Measurements from ENCODE around the gene ABCA6.

The ABCA6 gene

GRCh38 chr17:69064476-69064875 lies 77.2 kb downstream of the ABCA6 start:
- Mint-ChIP-seq H3K36me3 (ENCODE audit: insufficient read depth) (no peaks in the 10 kb centered on the region), H3K9me3 (no peaks in the 10 kb centered on the region), H3K27ac (ENCODE audit: low read depth) (no peak overlapping the region), H3K27me3 (peaks cover 32% of the 10 kb centered on the region), H3K4me3 (no peak overlapping the region), H3K4me1 (no peaks in the 10 kb centered on the region)
- ATAC-seq (replicated peaks; ENCODE audit: extremely low read depth, poor library complexity, severe bottlenecking) (no peak), DNase-seq (ENCODE audit: low spot score in 2 of 2) (no peak)

- Mint-ChIP-seq H3K4me3 (no peak overlapping the region), H3K27me3 (peaks cover 32% of the 10 kb centered on the region), H3K9me3 (no peaks in the 10 kb centered on the region), H3K36me3 (ENCODE audit: insufficient read depth) (no peaks in the 10 kb centered on the region), H3K27ac (ENCODE audit: low read depth) (no peak overlapping the region), H3K4me1 (no peaks in the 10 kb centered on the region)
- no peak for DNase-seq (ENCODE audit: low spot score in 2 of 2)
- ATAC-seq (replicated peaks; ENCODE audit: extremely low read depth, poor library complexity, severe bottlenecking) = no peak
Observed at GRCh38 chr17:69064001-69064400, 77.7 kb downstream of the ABCA6 start.

GRCh38 chr17:69062860-69063581 lies 78.7 kb downstream of the ABCA6 start:
- Mint-ChIP-seq H3K27ac (ENCODE audit: low read depth) (no peak overlapping the region), H3K4me1 (no peaks in the 10 kb centered on the region), H3K4me3 (no peak overlapping the region), H3K36me3 (ENCODE audit: insufficient read depth) (no peaks in the 10 kb centered on the region), H3K27me3 (peaks cover 32% of the 10 kb centered on the region), H3K9me3 (no peaks in the 10 kb centered on the region)
- ATAC-seq (replicated peaks; ENCODE audit: extremely low read depth, poor library complexity, severe bottlenecking) (no peak), DNase-seq (ENCODE audit: low spot score in 2 of 2) (no peak)

- Mint-ChIP-seq H3K36me3 (ENCODE audit: insufficient read depth) (no peaks in the 10 kb centered on the region), H3K4me3 (no peak overlapping the region), H3K27ac (ENCODE audit: low read depth) (no peak overlapping the region), H3K27me3 (peaks cover 32% of the 10 kb centered on the region), H3K4me1 (no peaks in the 10 kb centered on the region), H3K9me3 (peaks cover under 1% of the 10 kb centered on the region)
- no peak for DNase-seq (ENCODE audit: low spot score in 2 of 2)
- no peak for ATAC-seq (replicated peaks; ENCODE audit: extremely low read depth, poor library complexity, severe bottlenecking)
Observed at GRCh38 chr17:69061721-69062556, 79.8 kb downstream of the ABCA6 start.

- Mint-ChIP-seq H3K27ac (ENCODE audit: low read depth) (no peak within 1 kb of the TSS), H3K36me3 (ENCODE audit: insufficient read depth) (no peaks in the 10 kb centered on the region), H3K27me3 (peaks cover 32% of the 10 kb centered on the region), H3K4me3 (no peak within 1 kb of the TSS), H3K9me3 (peaks cover 7% of the 10 kb centered on the region), H3K4me1 (no peaks in the 10 kb centered on the region)
- DNase-seq (ENCODE audit: low spot score in 2 of 2) (no peak), ATAC-seq (replicated peaks; ENCODE audit: extremely low read depth, poor library complexity, severe bottlenecking) (no peak)
Observed at GRCh38 chr17:69060822-69061221, 80.9 kb downstream of the ABCA6 start, which contains the start of gene ABCA9. Gene ABCA9, minus strand, starts transcription at chr17:69060927. Its CDS starts 9,801 bp downstream, at chr17:69051126.

GRCh38 chr17:69059458-69060175 lies 82.1 kb downstream of the ABCA6 start:
- ATAC-seq (replicated peaks; ENCODE audit: extremely low read depth, poor library complexity, severe bottlenecking) = no peak
- no peak overlapping the region for H3K27ac Mint-ChIP-seq (ENCODE audit: low read depth)

GRCh38 chr17:69058165-69058564 lies 83.5 kb downstream of the ABCA6 start:
- Mint-ChIP-seq H3K4me1 (no peaks in the 10 kb centered on the region), H3K9me3 (peaks cover 12% of the 10 kb centered on the region), H3K27ac (ENCODE audit: low read depth) (no peak overlapping the region), H3K36me3 (ENCODE audit: insufficient read depth) (no peaks in the 10 kb centered on the region), H3K4me3 (no peak overlapping the region), H3K27me3 (peaks cover 24% of the 10 kb centered on the region)
- no peak for DNase-seq (ENCODE audit: low spot score in 2 of 2)
- ATAC-seq (replicated peaks; ENCODE audit: extremely low read depth, poor library complexity, severe bottlenecking) = no peak

More at GRCh38 chr17:69059458-69060175, 82.1 kb downstream of the ABCA6 start:
- no peak overlapping the region for H3K4me3 Mint-ChIP-seq
- no peaks in the 10 kb centered on the region for H3K36me3 Mint-ChIP-seq (ENCODE audit: insufficient read depth)
- H3K9me3 Mint-ChIP-seq = peaks cover 12% of the 10 kb centered on the region
- no peaks in the 10 kb centered on the region for H3K4me1 Mint-ChIP-seq
- peaks cover 29% of the 10 kb centered on the region for H3K27me3 Mint-ChIP-seq
- DNase-seq (ENCODE audit: low spot score in 2 of 2) = no peak

- Mint-ChIP-seq H3K4me3 (no peak overlapping the region), H3K36me3 (ENCODE audit: insufficient read depth) (no peaks in the 10 kb centered on the region), H3K27ac (ENCODE audit: low read depth) (no peak overlapping the region), H3K27me3 (peaks cover 27% of the 10 kb centered on the region), H3K9me3 (peaks cover 12% of the 10 kb centered on the region), H3K4me1 (no peaks in the 10 kb centered on the region)
- DNase-seq (ENCODE audit: low spot score in 2 of 2) (no peak), ATAC-seq (replicated peaks; ENCODE audit: extremely low read depth, poor library complexity, severe bottlenecking) (no peak)
Observed at GRCh38 chr17:69057280-69057679, 84.4 kb downstream of the ABCA6 start.

GRCh38 chr17:69056179-69056823 lies 85.4 kb downstream of the ABCA6 start:
- Mint-ChIP-seq H3K4me3 (no peak overlapping the region), H3K27ac (ENCODE audit: low read depth) (no peak overlapping the region), H3K9me3 (peaks cover 12% of the 10 kb centered on the region), H3K36me3 (ENCODE audit: insufficient read depth) (no peaks in the 10 kb centered on the region), H3K27me3 (peaks cover 37% of the 10 kb centered on the region), H3K4me1 (no peaks in the 10 kb centered on the region)
- DNase-seq (ENCODE audit: low spot score in 2 of 2) (no peak), ATAC-seq (replicated peaks; ENCODE audit: extremely low read depth, poor library complexity, severe bottlenecking) (no peak)

- H3K27ac Mint-ChIP-seq (ENCODE audit: low read depth) = no peak overlapping the region
- ATAC-seq (replicated peaks; ENCODE audit: extremely low read depth, poor library complexity, severe bottlenecking) = no peak
- no peaks in the 10 kb centered on the region for H3K36me3 Mint-ChIP-seq (ENCODE audit: insufficient read depth)
Observed at GRCh38 chr17:69055334-69055733, 86.4 kb downstream of the ABCA6 start.

GRCh38 chr17:69050999-69051775 lies 90.5 kb downstream of the ABCA6 start:
- ATAC-seq (replicated peaks; ENCODE audit: extremely low read depth, poor library complexity, severe bottlenecking) (no peak), DNase-seq (ENCODE audit: low spot score in 2 of 2) (no peak)
- no peak overlapping the region for H3K4me3 Mint-ChIP-seq
- H3K27me3 Mint-ChIP-seq = peaks cover 40% of the 10 kb centered on the region
- H3K27ac Mint-ChIP-seq (ENCODE audit: low read depth) = no peak overlapping the region
- H3K9me3 Mint-ChIP-seq = peaks cover 6% of the 10 kb centered on the region
- no peaks in the 10 kb centered on the region for H3K36me3 Mint-ChIP-seq (ENCODE audit: insufficient read depth)
- no peaks in the 10 kb centered on the region for H3K4me1 Mint-ChIP-seq

More at GRCh38 chr17:69055334-69055733, 86.4 kb downstream of the ABCA6 start:
- Mint-ChIP-seq H3K9me3 (peaks cover 12% of the 10 kb centered on the region), H3K4me3 (no peak overlapping the region), H3K27me3 (peaks cover 45% of the 10 kb centered on the region), H3K4me1 (no peaks in the 10 kb centered on the region)
- no peak for DNase-seq (ENCODE audit: low spot score in 2 of 2)
